A549 (cell line): ENCODE measurements around the gene ZNF557. TPM values are rescaled to one million over a fixed set of nuclear protein-coding genes. Genes with fewer than 3 reads are reported as not detected.
A peak's percentile ranks its signal among the peaks of the same experiment; 100 is the strongest.
"Not testable (repeated sequence)": the region's sequence is repeated elsewhere in the genome, so short reads cannot be mapped to it uniquely, and the experiment has no call there.

ENCODE experiments used
- ATAC-seq, 2 experiments: fragments of 200-7000 bp in 1 of 2; fragments of >200 bp in 1 of 2; cut with Nextera tagmentation in 1 of 2; cut with Tn5 transposase in 1 of 2; 3 replicates each; pipeline versions ENCODE4 v1.8.0 to v1.9.1; 2018 to 2020; ENCODE audit warnings: mild to moderate bottlenecking in 1 of 2, moderate library complexity in 1 of 2
- CTCF ChIA-PET: fragments of 300-600 bp; sonication (Branson Sonifier 250); formaldehyde crosslinking; extraction: SDS; loops from one replicate; lab custom pipeline; 2021; ENCODE audit warnings: antibody characterized with exemption, inconsistent platforms; lab: Yijun Ruan, JAX
- POLR2A ChIA-PET: fragments of 350-600 bp; formaldehyde crosslinking; extraction: SDS; loops from one replicate; lab custom pipeline; 2021; ENCODE audit warnings: antibody characterized with exemption, inconsistent platforms; lab: Yijun Ruan, JAX
- DNase-seq, 2 experiments: peaks; one replicate each; pipeline versions ENCODE4 v3.0.0 to v3.0.0-alpha.2; 2011 to 2016; ENCODE audit warnings: low read depth in 1 of 2, low spot score in 1 of 2
- FAIRE-seq: peaks from 2 replicates; lab custom pipeline; 2011; peaks lifted over from hg19 to GRCh38; lab: Jason Lieb, UNC
- H3K27ac ChIP-seq, 2 experiments: fragments of >200 bp; sonication (Bioruptor Twin); formaldehyde crosslinking; 3 replicates each; pipeline ENCODE4 v1.5.1; 2016 to 2017
- H3K4me1 ChIP-seq: fragments of >200 bp; sonication (Bioruptor Twin); formaldehyde crosslinking; 3 replicates; pipeline ENCODE4 v1.6.1; 2016
- H3K4me2 ChIP-seq: fragments of >200 bp; sonication (Bioruptor Twin); formaldehyde crosslinking; 3 replicates; pipeline ENCODE4 v1.6.1; 2016
- H3K4me3 ChIP-seq: fragments of >200 bp; sonication (Bioruptor Twin); formaldehyde crosslinking; 3 replicates; pipeline ENCODE4 v1.5.1; 2016
- H3K9me3 ChIP-seq: fragments of >200 bp; sonication (Bioruptor Twin); formaldehyde crosslinking; 3 replicates; pipeline ENCODE4 v1.6.1; 2016
- CHD4 ChIP-seq: fragments of 200-600 bp; sonication (generic); IDR thresholded peaks from 2 replicates; pipeline ENCODE4 v1.6.1; 2016; ENCODE audit warnings: antibody characterized with exemption, mild to moderate bottlenecking, borderline replicate concordance
- EHF ChIP-seq: fragments of 250-450 bp; sonication (Bioruptor Pico); IDR thresholded peaks from 2 replicates; pipeline ENCODE4 v1.5.0; 2020; ENCODE audit warnings: mild to moderate bottlenecking
- ELK1 ChIP-seq: fragments of 150-350 bp; IDR thresholded peaks from 2 replicates; pipeline ENCODE4 v1.6.1; 2014; ENCODE audit warnings: low read depth, mild to moderate bottlenecking, low read length
- EP300 ChIP-seq, 2 experiments: fragments of >200 bp; sonication (Bioruptor Twin); formaldehyde crosslinking; IDR thresholded peaks; 2 replicates in 1 of 2; 3 replicates in 1 of 2; pipeline ENCODE4 v1.6.1; 2016 to 2017
- GATA3 ChIP-seq: IDR thresholded peaks from 2 replicates; pipeline ENCODE4 v1.6.1; 2012; ENCODE audit warnings: borderline replicate concordance
- HES2 ChIP-seq: fragments of >200 bp; sonication (Bioruptor Twin); formaldehyde crosslinking; IDR thresholded peaks from 2 replicates; pipeline ENCODE4 v1.6.1; 2016
- HEYL ChIP-seq: fragments of 250-450 bp; sonication (Bioruptor Pico); IDR thresholded peaks from 2 replicates; pipeline ENCODE4 v1.8.0; 2021; ENCODE audit warnings: mild to moderate bottlenecking, moderate library complexity
- HOXB5 ChIP-seq: fragments of 250-450 bp; sonication (Bioruptor Pico); IDR thresholded peaks from 2 replicates; pipeline ENCODE4 v1.5.0; 2020; ENCODE audit warnings: mild to moderate bottlenecking, moderate library complexity
- JUN ChIP-seq, 2 experiments: fragments of >200 bp; sonication (Bioruptor Twin); formaldehyde crosslinking; IDR thresholded peaks; 2 replicates in 1 of 2; 3 replicates in 1 of 2; pipeline ENCODE4 v1.6.1; 2016 to 2017
- KDM1A ChIP-seq: fragments of 200-600 bp; sonication (generic); IDR thresholded peaks from 2 replicates; pipeline ENCODE4 v1.6.1; 2016; ENCODE audit warnings: low read depth, mild to moderate bottlenecking
- MAFK ChIP-seq: fragments of 450-650 bp; IDR thresholded peaks from 2 replicates; pipeline ENCODE4 v1.6.1; 2014; ENCODE audit not compliant: partially characterized antibody
- MYC ChIP-seq: IDR thresholded peaks from 2 replicates; pipeline ENCODE4 v1.6.1; 2012; ENCODE audit warnings: mild to moderate bottlenecking, inconsistent platforms, low read length, improper control_type of control experiment, borderline replicate concordance
- NPAS2 ChIP-seq: fragments of 250-450 bp; sonication (Bioruptor Pico); IDR thresholded peaks from 2 replicates; pipeline ENCODE4 v1.8.0; 2022; ENCODE audit warnings: mild to moderate bottlenecking, moderate library complexity, borderline replicate concordance
- PHF8 ChIP-seq: fragments of 200-600 bp; sonication (generic); IDR thresholded peaks from 2 replicates; pipeline ENCODE4 v1.6.1; 2016; ENCODE audit warnings: low read depth, mild to moderate bottlenecking, antibody characterized with exemption, moderate library complexity, borderline replicate concordance
- POLR2A ChIP-seq: IDR thresholded peaks from 2 replicates; pipeline ENCODE4 v1.6.1; 2012; ENCODE audit warnings: mild to moderate bottlenecking, low read length
- RCOR1 ChIP-seq: fragments of 150-350 bp; IDR thresholded peaks from 2 replicates; pipeline ENCODE4 v1.6.1; 2014; ENCODE audit warnings: antibody characterized with exemption, low read length, low read depth
- REST ChIP-seq: fragments of 200-600 bp; sonication (generic); IDR thresholded peaks from 2 replicates; pipeline ENCODE4 v1.6.1; 2016; ENCODE audit warnings: antibody characterized with exemption, mild to moderate bottlenecking, moderate library complexity
- RNF2 ChIP-seq: fragments of 200-600 bp; sonication (generic); IDR thresholded peaks from 2 replicates; pipeline ENCODE4 v1.6.1; 2016; ENCODE audit warnings: low read depth, mild to moderate bottlenecking, antibody characterized with exemption, moderate library complexity, borderline replicate concordance
- TFCP2L1 ChIP-seq: fragments of 250-450 bp; sonication (Bioruptor Pico); IDR thresholded peaks from 2 replicates; pipeline ENCODE4 v1.5.0; 2021; ENCODE audit warnings: mild to moderate bottlenecking
- TP53 ChIP-seq: fragments of 250-450 bp; sonication (Bioruptor Pico); IDR thresholded peaks from 2 replicates; pipeline ENCODE4 v1.5.0; 2021; ENCODE audit warnings: mild to moderate bottlenecking, moderate library complexity
- ZC3H11A ChIP-seq: fragments of 450-650 bp; IDR thresholded peaks from 2 replicates; pipeline ENCODE4 v1.6.1; 2014; ENCODE audit warnings: antibody characterized with exemption, mild to moderate bottlenecking
- ZNF302 ChIP-seq: fragments of 250-450 bp; sonication (Bioruptor Pico); IDR thresholded peaks from 2 replicates; pipeline ENCODE4 v1.9.0; 2021; ENCODE audit warnings: inconsistent platforms, mild to moderate bottlenecking, moderate library complexity
- WGBS: methylation state at CpG from one replicate; pipeline ENCODE4 v1.1.6; 2017; ENCODE audit errors: missing lambda C conversion rate; 5-methylcytosine and 5-hydroxymethylcytosine counted together
- polyA minus RNA-seq: library from RNA; depleted of rRNA, polyadenylated mRNA; stranded (reverse); fragments of >200 nt; gene quantifications from 2 replicates; pipeline ENCODE4 v1.2.3, GENCODE V29; 2011; rRNA and poly(A)+ RNA removed
- polyA plus RNA-seq, 4 experiments: library from polyadenylated mRNA; depleted of rRNA in 3 of 4; stranded (reverse); fragments of >200 nt; fragmentation: RNase III in 1 of 4; extraction: RNeasy Plus Mini Kit Qiagen cat#74134 plus additional on column Dnase treatment in 1 of 4; gene quantifications; 2 replicates in 3 of 4; 3 replicates in 1 of 4; pipeline ENCODE4 v1.2.3, GENCODE V29; 2011 to 2017
- TF ChIP-seq, protein P1 (sequence below): fragments of >200 bp; sonication (Bioruptor Twin); formaldehyde crosslinking; IDR thresholded peaks from 3 replicates; pipeline ENCODE4 v1.5.1; 2016
- TF ChIP-seq, protein P2 (sequence below): IDR thresholded peaks from 2 replicates; pipeline ENCODE4 v1.6.1; 2012
- TF ChIP-seq, protein P3 (sequence below): IDR thresholded peaks from 2 replicates; pipeline ENCODE4 v1.6.1; 2012
- TF ChIP-seq, protein P4 (sequence below): fragments of >200 bp; sonication (Bioruptor Twin); formaldehyde crosslinking; IDR thresholded peaks from 3 replicates; pipeline ENCODE4 v1.6.1; 2016

The ZNF557 gene
- polyA plus RNA-seq (2011; rRNA removed) (4.2 and 5.0 TPM in 2 replicates), polyA plus RNA-seq (2017; fragmentation: RNase III; extraction: RNeasy Plus Mini Kit Qiagen cat#74134 plus additional on column Dnase treatment) (2.3 to 2.4 TPM (median 2.3 TPM) in 3 replicates), polyA minus RNA-seq (11.8 and 12.4 TPM in 2 replicates)
- 0.83 and 0.91 TPM in 2 replicates for polyA plus RNA-seq (2012; cell fraction: cytosol; rRNA removed)
- polyA plus RNA-seq (2012; cell fraction: nucleus; rRNA removed): 0.83 and 1.0 TPM in 2 replicates

DNA sequence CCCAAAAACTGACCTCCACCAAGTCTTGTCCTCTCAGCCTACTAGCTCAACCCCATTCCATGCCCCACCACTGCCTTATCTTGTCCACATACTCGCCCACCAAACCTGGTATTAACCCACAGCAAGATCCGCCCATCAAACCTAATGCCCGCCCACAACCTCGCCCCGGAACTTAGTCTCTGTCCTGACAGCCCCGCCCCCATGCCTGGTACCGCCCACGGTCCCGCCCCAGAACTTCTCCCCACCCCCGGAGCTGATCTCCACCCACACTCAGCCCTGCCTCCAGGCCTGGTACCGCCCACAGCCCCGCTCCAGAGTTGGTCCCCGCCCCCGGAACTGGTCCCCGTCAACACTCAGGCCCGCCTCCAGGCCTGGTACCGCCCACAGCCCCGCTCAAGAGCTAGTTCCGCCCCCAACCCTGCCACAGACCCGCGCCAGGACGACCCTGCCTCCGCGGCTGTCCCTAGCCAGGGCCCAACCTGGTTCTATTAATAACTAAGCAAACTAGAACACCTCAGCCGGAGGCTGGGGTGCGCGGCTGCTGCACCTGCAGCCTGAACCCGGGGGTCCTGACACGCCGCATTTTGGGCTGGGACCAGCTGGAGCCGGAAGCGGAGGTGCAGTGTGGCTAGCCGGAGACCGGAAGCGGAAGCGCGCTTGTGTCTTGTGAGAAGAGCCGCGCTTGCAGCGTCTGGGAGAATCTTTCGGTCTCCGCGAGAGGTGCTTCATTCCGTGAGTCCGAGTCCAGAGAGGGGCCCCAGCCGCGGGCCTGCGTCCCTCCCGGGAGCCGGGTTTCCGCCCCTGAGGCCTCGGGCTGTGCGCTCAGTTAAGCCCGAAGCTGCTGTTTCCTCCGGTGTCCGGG is at the start of gene ZNF557:
TSS of gene ZNF557 (plus strand) at position 662 of the 862 bp plus-strand sequence. CDS start 5,372 bp downstream, outside the sequence.
- Histone ChIP-seq H3K4me2 (peak within 1 kb of the TSS; percentile 87), H3K27ac (peak within 1 kb of the TSS; percentile 92 to 97), H3K4me3 (peak within 1 kb of the TSS; percentile 84), H3K4me1 (no peaks in the 10 kb centered on the region), H3K9me3 (peaks cover 30% of the 10 kb centered on the region)
- peak; percentile 68 to 96 for DNase-seq
- TF ChIP-seq ZNF302 (CRISPR knock-in tag) (no peak), MYC (no peak), HES2 (no peak), ZC3H11A (no peak), PHF8 (peak; percentile 61; the same call in 1 of the 2 replicates), TP53 (CRISPR knock-in tag) (no peak), RCOR1 (no peak), HEYL (CRISPR knock-in tag) (no peak), GATA3 (no peak), EP300 (IDR thresholded peaks at IDR 0.05) (no peak), MAFK (no peak), POLR2A (peak; percentile 51), RNF2 (no peak), HOXB5 (no peak), EHF (CRISPR knock-in tag) (no peak), REST (no peak), CHD4 (no peak), KDM1A (no peak), NPAS2 (CRISPR knock-in tag) (no peak), TFCP2L1 (no peak), ELK1 (no peak), JUN (IDR thresholded peaks at IDR 0.05) (peak; percentile 62 to 81; a peak in 4 of 5 replicates)
- TF ChIP-seq, protein P1, sequence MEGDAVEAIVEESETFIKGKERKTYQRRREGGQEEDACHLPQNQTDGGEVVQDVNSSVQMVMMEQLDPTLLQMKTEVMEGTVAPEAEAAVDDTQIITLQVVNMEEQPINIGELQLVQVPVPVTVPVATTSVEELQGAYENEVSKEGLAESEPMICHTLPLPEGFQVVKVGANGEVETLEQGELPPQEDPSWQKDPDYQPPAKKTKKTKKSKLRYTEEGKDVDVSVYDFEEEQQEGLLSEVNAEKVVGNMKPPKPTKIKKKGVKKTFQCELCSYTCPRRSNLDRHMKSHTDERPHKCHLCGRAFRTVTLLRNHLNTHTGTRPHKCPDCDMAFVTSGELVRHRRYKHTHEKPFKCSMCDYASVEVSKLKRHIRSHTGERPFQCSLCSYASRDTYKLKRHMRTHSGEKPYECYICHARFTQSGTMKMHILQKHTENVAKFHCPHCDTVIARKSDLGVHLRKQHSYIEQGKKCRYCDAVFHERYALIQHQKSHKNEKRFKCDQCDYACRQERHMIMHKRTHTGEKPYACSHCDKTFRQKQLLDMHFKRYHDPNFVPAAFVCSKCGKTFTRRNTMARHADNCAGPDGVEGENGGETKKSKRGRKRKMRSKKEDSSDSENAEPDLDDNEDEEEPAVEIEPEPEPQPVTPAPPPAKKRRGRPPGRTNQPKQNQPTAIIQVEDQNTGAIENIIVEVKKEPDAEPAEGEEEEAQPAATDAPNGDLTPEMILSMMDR: no peak
- TF ChIP-seq, protein P2, sequence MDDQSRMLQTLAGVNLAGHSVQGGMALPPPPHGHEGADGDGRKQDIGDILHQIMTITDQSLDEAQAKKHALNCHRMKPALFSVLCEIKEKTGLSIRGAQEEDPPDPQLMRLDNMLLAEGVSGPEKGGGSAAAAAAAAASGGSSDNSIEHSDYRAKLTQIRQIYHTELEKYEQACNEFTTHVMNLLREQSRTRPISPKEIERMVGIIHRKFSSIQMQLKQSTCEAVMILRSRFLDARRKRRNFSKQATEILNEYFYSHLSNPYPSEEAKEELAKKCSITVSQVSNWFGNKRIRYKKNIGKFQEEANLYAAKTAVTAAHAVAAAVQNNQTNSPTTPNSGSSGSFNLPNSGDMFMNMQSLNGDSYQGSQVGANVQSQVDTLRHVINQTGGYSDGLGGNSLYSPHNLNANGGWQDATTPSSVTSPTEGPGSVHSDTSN: 0 out of 2 replicates have a peak, but pooled peaks have one; percentile 7
- TF ChIP-seq, protein P3, sequence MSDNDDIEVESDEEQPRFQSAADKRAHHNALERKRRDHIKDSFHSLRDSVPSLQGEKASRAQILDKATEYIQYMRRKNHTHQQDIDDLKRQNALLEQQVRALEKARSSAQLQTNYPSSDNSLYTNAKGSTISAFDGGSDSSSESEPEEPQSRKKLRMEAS: peak; percentile 63; the same call in 1 of the 2 replicates
- TF ChIP-seq, protein P4, sequence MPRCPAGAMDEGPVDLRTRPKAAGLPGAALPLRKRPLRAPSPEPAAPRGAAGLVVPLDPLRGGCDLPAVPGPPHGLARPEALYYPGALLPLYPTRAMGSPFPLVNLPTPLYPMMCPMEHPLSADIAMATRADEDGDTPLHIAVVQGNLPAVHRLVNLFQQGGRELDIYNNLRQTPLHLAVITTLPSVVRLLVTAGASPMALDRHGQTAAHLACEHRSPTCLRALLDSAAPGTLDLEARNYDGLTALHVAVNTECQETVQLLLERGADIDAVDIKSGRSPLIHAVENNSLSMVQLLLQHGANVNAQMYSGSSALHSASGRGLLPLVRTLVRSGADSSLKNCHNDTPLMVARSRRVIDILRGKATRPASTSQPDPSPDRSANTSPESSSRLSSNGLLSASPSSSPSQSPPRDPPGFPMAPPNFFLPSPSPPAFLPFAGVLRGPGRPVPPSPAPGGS: peak; percentile 67; the same call in 2 of the 3 replicates
- ChIA-PET CTCF (no interaction called here), POLR2A (interaction anchor here (0.7 to 1.4 kb wide), 4 partner anchors 12 to 406 kb away, joined by 4 to 18 read pairs (median 8); no protein-coding TSS in a partner anchor)
- WGBS: 0% methylated on average over 1 of the region's 56 CpGs
- peak; percentile 98 for ATAC-seq
- no peak for FAIRE-seq

DNA sequence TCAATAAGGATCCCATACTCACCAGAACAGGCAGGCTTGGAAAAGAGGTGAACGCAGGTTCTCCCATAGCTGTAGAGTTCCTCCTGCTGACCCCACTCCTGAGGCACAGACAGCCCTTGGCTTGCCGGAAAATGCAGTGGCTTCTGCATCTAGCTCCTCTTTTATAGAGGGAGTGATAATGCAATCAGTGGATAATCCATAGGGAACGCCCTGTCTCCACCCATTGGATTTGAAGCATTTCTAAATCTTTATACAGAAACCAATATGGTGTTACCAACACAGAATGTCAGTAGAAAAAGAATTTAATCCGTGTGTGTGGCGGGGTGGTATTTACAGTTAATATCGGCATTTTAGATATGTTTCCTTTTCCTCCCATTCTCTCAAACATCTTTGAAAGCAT is 48.2 kb upstream of the ZNF557 start, which contains the start of gene MBD3L2B:
TSS of gene MBD3L2B (minus strand) at position 101 of the 400 bp plus-strand sequence. CDS start at position 67, 34 bp downstream.
- POLR2A ChIA-PET, H3K9me3 ChIP-seq, FAIRE-seq, DNase-seq, H3K4me3 ChIP-seq, H3K27ac ChIP-seq, H3K4me2 ChIP-seq, ATAC-seq, CTCF ChIA-PET, H3K4me1 ChIP-seq: not testable (repeated sequence)
- WGBS: no CpG with 5 or more reads among the region's 6 CpGs
